DND-41 (cell line): ENCODE data around the gene BACH2.

Experiments
- ATAC-seq: fragments of 200-7000 bp; cut with Tn5 transposase; 3 replicates; pipeline ENCODE4 v1.9.1; 2021; ENCODE audit warnings: low read depth; ENCODE audit not compliant: insufficient read depth
- DNase-seq: peaks from one replicate; pipeline ENCODE4 v3.0.0-alpha.2; 2020
- H2AFZ ChIP-seq: 2 replicates; pipeline ENCODE4 v1.6.0; 2012; ENCODE audit warnings: low read depth, low read length
- H3K27ac ChIP-seq: 2 replicates; pipeline ENCODE4 v1.5.1; 2012; ENCODE audit warnings: low read length, inconsistent platforms
- H3K27me3 ChIP-seq: fragments of 200-600 bp; sonication (generic); 2 replicates; pipeline ENCODE4 v1.6.0; 2012; ENCODE audit warnings: low read length, mild to moderate bottlenecking, inconsistent platforms; ENCODE audit not compliant: insufficient read depth, poor library complexity
- H3K36me3 ChIP-seq: 2 replicates; pipeline ENCODE4 v1.5.1; 2012; ENCODE audit warnings: low read length, inconsistent platforms; ENCODE audit not compliant: insufficient read depth
- H3K4me1 ChIP-seq: 2 replicates; pipeline ENCODE4 v1.5.1; 2012; ENCODE audit warnings: mild to moderate bottlenecking, low read length; ENCODE audit not compliant: insufficient read depth
- H3K4me2 ChIP-seq: 2 replicates; pipeline ENCODE4 v1.6.0; 2012; ENCODE audit warnings: mild to moderate bottlenecking, moderate library complexity, low read length, inconsistent platforms; ENCODE audit not compliant: insufficient read depth
- H3K4me3 ChIP-seq, 2 experiments: fragments of 200-600 bp in 1 of 2; shearing (Covaris generic) in 1 of 2; 2 replicates each; pipeline ENCODE4 v1.5.1; 2012 to 2016; ENCODE audit warnings: inconsistent platforms in 2 of 2, low read length in 2 of 2, mild to moderate bottlenecking in 2 of 2, low read depth in 1 of 2, moderate library complexity in 1 of 2
- H3K79me2 ChIP-seq: 2 replicates; pipeline ENCODE4 v1.6.0; 2012; ENCODE audit warnings: low read length, inconsistent platforms; ENCODE audit not compliant: insufficient read depth
- H3K9ac ChIP-seq: 2 replicates; pipeline ENCODE4 v1.6.0; 2012; ENCODE audit warnings: low read depth, mild to moderate bottlenecking, inconsistent platforms, low read length, moderate library complexity
- H3K9me3 ChIP-seq: 2 replicates; pipeline ENCODE4 v1.5.1; 2012; ENCODE audit warnings: low read length, moderate library complexity, mild to moderate bottlenecking, inconsistent platforms; ENCODE audit not compliant: insufficient read depth, severe bottlenecking
- H4K20me1 ChIP-seq: 2 replicates; pipeline ENCODE4 v1.6.0; 2012; ENCODE audit warnings: low read length; ENCODE audit not compliant: insufficient read depth
- EZH2 ChIP-seq: IDR thresholded peaks from 3 replicates; pipeline ENCODE4 v1.6.1; 2012; ENCODE audit warnings: borderline replicate concordance, low read depth, mild to moderate bottlenecking, moderate library complexity, low read length, inconsistent platforms; ENCODE audit not compliant: severe bottlenecking
- TF ChIP-seq, protein P1 (sequence below): IDR thresholded peaks from 2 replicates; pipeline ENCODE4 v1.5.1; 2012; ENCODE audit warnings: borderline replicate concordance, low read length, moderate library complexity, mild to moderate bottlenecking; ENCODE audit not compliant: poor library complexity, severe bottlenecking; ENCODE audit errors: extremely low read depth

Gene BACH2

DNA sequence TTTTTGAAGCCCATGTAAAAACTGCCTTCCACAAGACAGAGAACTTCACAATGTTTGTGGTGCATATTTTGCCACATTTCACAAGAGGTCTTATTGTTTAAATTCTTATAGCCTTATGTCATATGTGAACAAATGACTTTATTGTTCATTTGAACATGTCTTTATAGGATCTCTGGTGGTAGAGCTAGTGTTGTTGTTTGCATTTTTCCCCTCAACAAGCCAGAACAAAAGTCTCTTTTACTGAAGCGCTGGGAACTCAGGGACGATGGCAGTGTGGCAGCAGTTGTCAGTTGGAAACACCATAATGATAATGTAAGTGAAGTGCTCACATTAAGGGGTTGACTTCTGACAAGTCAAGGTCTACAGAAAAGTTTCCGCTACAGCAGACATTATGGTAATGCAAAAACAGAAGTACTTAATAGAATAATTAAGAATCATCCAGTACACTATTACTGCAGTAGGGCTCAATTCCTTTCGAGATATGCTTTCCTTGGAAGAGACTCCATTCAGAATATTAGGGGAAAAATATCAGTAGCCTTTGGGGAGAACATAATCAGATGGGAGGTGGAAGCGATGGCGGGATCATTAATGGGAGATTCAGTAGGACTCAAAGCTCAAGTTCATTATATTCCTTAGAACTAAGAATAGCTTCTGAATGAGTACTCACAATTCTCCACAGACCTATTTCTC is 222.3 kb downstream of the BACH2 start:
- no peaks in the 10 kb centered on the region for H3K36me3 ChIP-seq
- H3K9ac ChIP-seq: no peak overlapping the region
- no peak for ATAC-seq
- no peak for DNase-seq
- H2AFZ ChIP-seq: no peak overlapping the region
- TF ChIP-seq, protein P1, sequence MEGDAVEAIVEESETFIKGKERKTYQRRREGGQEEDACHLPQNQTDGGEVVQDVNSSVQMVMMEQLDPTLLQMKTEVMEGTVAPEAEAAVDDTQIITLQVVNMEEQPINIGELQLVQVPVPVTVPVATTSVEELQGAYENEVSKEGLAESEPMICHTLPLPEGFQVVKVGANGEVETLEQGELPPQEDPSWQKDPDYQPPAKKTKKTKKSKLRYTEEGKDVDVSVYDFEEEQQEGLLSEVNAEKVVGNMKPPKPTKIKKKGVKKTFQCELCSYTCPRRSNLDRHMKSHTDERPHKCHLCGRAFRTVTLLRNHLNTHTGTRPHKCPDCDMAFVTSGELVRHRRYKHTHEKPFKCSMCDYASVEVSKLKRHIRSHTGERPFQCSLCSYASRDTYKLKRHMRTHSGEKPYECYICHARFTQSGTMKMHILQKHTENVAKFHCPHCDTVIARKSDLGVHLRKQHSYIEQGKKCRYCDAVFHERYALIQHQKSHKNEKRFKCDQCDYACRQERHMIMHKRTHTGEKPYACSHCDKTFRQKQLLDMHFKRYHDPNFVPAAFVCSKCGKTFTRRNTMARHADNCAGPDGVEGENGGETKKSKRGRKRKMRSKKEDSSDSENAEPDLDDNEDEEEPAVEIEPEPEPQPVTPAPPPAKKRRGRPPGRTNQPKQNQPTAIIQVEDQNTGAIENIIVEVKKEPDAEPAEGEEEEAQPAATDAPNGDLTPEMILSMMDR: no peak
- no peak for TF ChIP-seq EZH2
- H3K9me3 ChIP-seq: no peaks in the 10 kb centered on the region
- no peaks in the 10 kb centered on the region for H3K79me2 ChIP-seq
- H3K4me2 ChIP-seq: no peak overlapping the region
- H3K4me3 ChIP-seq: no peak overlapping the region
- no peaks in the 10 kb centered on the region for H3K4me1 ChIP-seq
- H4K20me1 ChIP-seq: no peaks in the 10 kb centered on the region
- no peak overlapping the region for H3K27ac ChIP-seq
- H3K27me3 ChIP-seq: no peaks in the 10 kb centered on the region

DNA sequence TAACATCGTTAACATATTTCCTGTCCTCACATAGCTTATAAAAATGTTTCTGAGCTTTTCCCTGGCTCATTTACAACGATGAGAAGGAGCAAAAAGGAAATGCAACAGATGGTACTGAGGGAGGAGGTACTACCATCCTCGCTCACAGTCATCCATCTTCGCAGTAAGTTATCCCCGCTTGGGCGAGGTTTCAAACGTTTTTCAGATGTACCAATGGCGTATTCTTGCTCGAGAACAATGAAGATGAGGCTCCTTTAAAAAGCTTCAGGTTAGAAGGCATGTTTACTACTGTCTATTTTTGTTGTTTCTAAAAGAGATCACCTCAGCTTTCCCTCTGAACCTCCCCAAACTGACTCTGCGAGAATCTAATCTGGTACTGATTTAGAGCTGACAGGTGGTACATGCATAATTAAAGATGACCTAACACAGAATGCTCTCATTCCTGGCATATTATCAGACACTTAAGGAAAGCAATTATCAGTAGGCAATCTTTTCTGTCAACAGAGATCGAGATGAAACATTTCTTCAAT is 223.6 kb downstream of the BACH2 start:
- Histone ChIP-seq H3K4me3 (no peak overlapping the region), H3K27me3 (no peaks in the 10 kb centered on the region), H3K4me2 (no peak overlapping the region), H3K27ac (no peak overlapping the region), H3K36me3 (no peaks in the 10 kb centered on the region), H4K20me1 (no peaks in the 10 kb centered on the region), H3K4me1 (no peaks in the 10 kb centered on the region), H2AFZ (no peak overlapping the region), H3K9me3 (no peaks in the 10 kb centered on the region), H3K79me2 (no peaks in the 10 kb centered on the region), H3K9ac (no peak overlapping the region)
- DNase-seq: no peak
- no peak for ATAC-seq
- no peak for TF ChIP-seq EZH2
- TF ChIP-seq, protein P1: no peak

DNA sequence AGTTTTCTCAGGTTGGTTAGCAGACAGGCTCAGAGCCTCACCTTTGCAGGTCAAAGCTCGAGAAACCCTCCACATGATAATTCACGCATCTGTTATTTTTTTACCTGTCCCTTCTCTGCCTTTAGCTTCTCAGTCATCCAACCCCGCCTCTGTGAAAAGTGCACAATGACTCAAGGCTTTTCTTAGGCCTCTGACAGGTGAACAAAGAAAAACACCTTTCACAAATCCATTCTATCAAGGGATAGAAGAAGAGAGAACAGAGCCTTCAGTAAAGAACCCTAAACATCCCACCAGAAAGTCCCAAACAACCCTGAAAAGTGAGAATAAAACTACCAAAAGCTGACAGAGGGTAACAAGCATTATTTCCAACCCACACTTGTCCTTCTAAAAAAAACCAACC is 224.1 kb downstream of the BACH2 start:
- TF ChIP-seq, protein P1: no peak
- TF ChIP-seq EZH2: no peak
- no peaks in the 10 kb centered on the region for H3K36me3 ChIP-seq
- H3K4me3 ChIP-seq: no peak overlapping the region
- no peak overlapping the region for H3K4me2 ChIP-seq
- no peak overlapping the region for H3K27ac ChIP-seq
- H3K4me1 ChIP-seq: no peaks in the 10 kb centered on the region
- H3K27me3 ChIP-seq: no peaks in the 10 kb centered on the region
- no peak overlapping the region for H3K9ac ChIP-seq
- DNase-seq: no peak
- no peaks in the 10 kb centered on the region for H3K79me2 ChIP-seq
- no peaks in the 10 kb centered on the region for H3K9me3 ChIP-seq
- ATAC-seq: no peak
- H2AFZ ChIP-seq: no peak overlapping the region
- H4K20me1 ChIP-seq: no peaks in the 10 kb centered on the region
